Epithelial cell of prostate (primary cell): ENCODE data around the gene EPHA4.

Experiments used
- DNase-seq: peaks from one replicate; pipeline ENCODE4 v3.0.0-alpha.2; 2011; ENCODE audit warnings: low read depth, low spot score
- H3K27ac ChIP-seq: fragments of 450-650 bp; 2 replicates; pipeline ENCODE4 v1.5.1; 2017; ENCODE audit warnings: mild to moderate bottlenecking

Gene EPHA4

GRCh38 chr2:221450280-221450679 is 121.8 kb downstream of the EPHA4 start:
- DNase-seq = no peak
- H3K27ac ChIP-seq = no peak overlapping the region

DNA sequence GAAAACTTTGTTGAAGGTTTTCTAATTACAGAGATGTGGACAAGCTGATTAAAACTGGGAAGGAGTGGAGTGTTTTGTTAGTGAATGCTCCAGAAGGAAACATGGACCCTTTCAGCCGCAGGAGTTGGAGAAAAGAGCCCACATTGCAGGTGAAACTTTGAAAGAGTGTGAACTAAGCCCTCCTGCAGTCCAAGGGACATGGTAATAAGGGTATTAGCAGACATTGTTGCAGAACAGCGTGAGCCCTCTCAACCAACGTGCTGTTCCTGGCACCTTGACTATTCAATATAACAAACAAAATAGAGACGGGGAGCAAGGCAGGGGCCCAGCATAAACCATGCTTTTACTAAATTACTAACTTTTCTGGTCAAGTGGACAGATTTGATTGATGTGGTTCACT is 122.7 kb downstream of the EPHA4 start:
- H3K27ac ChIP-seq = no peak overlapping the region
- DNase-seq = no peak

GRCh38 chr2:221448844-221449390 is 123.2 kb downstream of the EPHA4 start:
- no peak for DNase-seq
- H3K27ac ChIP-seq = no peak overlapping the region

GRCh38 chr2:221448057-221448843 is 123.9 kb downstream of the EPHA4 start:
- no peak for DNase-seq
- no peak overlapping the region for H3K27ac ChIP-seq

- H3K27ac ChIP-seq = peak overlapping the region; percentile 23
- no peak for DNase-seq
These were observed 124.8 kb downstream of the EPHA4 start for GRCh38 chr2:221447310-221447709.

GRCh38 chr2:221446140-221446539 is 126.0 kb downstream of the EPHA4 start:
- no peak overlapping the region for H3K27ac ChIP-seq
- no peak for DNase-seq

GRCh38 chr2:221444106-221444505 is 128.0 kb downstream of the EPHA4 start:
- no peak overlapping the region for H3K27ac ChIP-seq
- DNase-seq = no peak

DNA sequence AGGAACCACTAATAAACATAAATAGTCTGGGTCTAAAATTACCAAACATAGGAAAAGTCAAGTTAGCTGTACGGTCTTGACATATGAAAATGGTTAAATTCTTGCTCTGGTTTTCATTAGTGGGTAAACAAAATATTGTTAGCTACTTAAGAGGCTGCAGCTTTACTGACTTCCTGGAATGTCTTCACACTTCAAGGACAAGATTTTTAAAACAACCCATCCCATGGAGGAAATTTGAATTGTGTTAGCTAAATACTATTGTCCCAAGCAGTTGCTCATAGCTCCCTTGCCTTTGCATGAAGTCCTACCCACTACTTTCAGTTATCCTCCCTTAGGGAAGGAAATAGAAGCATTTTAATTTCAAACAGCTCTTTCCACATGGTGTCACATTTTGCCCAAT is 128.5 kb downstream of the EPHA4 start:
- no peak overlapping the region for H3K27ac ChIP-seq
- no peak for DNase-seq

DNA sequence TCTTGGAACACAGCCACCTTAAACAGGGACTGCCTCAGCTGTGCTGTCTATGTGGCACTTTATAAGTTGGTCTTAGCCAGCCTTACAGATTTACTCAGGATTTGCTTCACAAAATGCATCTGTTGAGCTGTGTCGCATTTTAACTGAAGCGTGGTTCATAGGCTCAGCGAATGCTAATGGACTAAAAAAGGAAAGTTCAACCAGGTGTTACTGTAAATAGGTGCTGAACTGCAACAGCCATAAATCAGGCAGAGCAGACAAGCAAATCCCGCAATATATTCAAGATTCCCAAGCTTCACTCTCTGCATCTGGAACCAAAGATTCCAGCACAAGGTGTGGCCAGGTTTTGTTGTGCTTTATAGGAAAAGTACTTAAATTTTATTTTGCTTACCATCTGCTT is 130.0 kb downstream of the EPHA4 start:
- DNase-seq = no peak
- no peak overlapping the region for H3K27ac ChIP-seq

GRCh38 chr2:221439761-221440479 is 132.2 kb downstream of the EPHA4 start:
- DNase-seq = no peak
- no peak overlapping the region for H3K27ac ChIP-seq

DNA sequence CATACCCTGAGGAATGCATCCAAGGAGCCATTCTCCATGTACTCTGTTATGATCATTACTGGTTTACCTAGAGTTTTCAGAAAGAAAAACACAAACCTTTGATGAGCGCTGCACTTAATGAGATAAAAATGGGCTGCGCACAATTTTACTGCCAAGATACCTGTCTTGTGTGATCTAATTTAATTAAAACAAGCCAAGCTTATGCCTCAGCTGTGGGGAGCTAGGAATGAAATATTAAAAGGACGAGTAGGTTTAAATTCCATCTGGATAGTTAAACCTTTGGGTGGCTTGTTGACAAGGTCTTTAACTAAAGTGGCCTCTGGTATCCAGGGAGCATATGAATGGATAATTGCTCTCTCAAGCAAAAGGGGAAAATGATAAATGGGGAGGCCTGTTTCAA is 135.0 kb downstream of the EPHA4 start:
- no peak overlapping the region for H3K27ac ChIP-seq
- DNase-seq = no peak

GRCh38 chr2:221435171-221435570 is 136.9 kb downstream of the EPHA4 start:
- DNase-seq = no peak
- no peak overlapping the region for H3K27ac ChIP-seq

GRCh38 chr2:221434142-221434541 is 138.0 kb downstream of the EPHA4 start:
- H3K27ac ChIP-seq = peak overlapping the region; percentile 41
- no peak for DNase-seq

- no peak for DNase-seq
- H3K27ac ChIP-seq = no peak overlapping the region
These were observed 140.6 kb downstream of the EPHA4 start for GRCh38 chr2:221431477-221431876.

GRCh38 chr2:221429741-221430491 is 142.2 kb downstream of the EPHA4 start:
- no peak for DNase-seq
- peak overlapping the region; percentile 35 for H3K27ac ChIP-seq

DNA sequence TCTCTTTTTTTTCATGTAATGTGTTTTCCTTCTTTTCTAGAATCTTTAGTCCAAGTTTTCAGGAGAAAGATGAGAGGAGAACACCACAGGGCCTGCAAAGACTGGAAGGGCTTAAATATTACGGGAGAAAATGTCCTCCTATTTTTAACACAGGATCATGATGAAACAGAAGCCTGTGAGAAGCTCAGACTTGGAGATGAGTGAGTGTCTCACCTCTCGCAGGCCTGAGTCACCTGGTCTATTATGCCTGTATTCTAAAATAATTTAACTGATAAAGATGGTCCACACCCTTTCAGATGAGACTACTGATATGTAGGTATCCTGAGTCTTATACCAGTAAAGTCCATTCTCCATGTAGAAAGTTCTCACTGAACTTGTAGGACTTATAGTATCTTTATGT is 143.2 kb downstream of the EPHA4 start:
- H3K27ac ChIP-seq = peak overlapping the region; percentile 35

GRCh38 chr2:221426929-221427328 is 145.2 kb downstream of the EPHA4 start:
- no peak overlapping the region for H3K27ac ChIP-seq
- DNase-seq = no peak

More for the DNA sequence above, 143.2 kb downstream of the EPHA4 start:
- DNase-seq = no peak

DNA sequence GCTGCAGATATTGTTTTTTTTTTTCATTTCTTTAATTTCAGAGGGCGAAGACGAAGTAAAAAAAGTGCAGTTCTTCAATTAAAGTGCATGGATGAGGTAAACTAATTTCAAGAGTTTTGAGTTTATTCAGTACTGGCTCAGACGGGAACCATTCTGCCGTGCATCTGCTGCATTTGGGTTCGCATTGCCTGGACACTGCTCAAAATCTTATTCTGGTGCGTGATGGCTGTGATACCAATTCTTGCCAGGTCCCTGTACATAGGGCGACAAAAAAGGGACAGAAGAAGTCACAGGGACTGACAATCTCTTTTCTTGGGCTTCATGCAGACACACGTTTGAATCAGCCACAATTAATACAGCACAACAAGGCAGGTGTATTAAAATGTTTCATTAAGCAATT is 146.2 kb downstream of the EPHA4 start:
- no peak for DNase-seq
- H3K27ac ChIP-seq = no peak overlapping the region

DNA sequence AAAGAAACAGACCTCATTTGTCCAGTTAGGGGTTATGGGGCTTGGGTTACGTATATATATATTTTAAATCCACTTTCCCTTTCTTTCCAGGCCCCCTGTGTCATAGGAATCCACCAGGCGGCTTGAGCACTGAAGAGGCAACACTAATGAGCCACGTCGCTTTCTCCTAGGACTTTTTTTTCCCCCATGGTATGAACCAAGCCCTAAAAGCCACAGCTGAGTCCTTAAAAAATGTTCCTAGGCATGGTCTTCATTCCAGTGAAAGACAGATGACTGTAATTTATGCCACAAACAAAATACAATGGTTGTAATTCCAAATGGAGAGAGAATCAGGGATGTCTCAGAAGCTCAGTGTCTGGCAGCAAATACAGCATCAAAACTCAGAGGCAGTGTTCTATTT is 146.8 kb downstream of the EPHA4 start:
- H3K27ac ChIP-seq = no peak overlapping the region
- no peak for DNase-seq

GRCh38 chr2:221423210-221423804 is 148.8 kb downstream of the EPHA4 start:
- DNase-seq = no peak
- peak overlapping the region; percentile 16 for H3K27ac ChIP-seq
